ENCODE data around the gene KLHDC4.

The KLHDC4 gene

GRCh38 chr16:87713451-87714229, 52.1 kb downstream of the KLHDC4 start:
- no peak for DNase-seq (ENCODE audit: low read depth)

GRCh38 chr16:87712184-87712762, 53.5 kb downstream of the KLHDC4 start:
- no peak for TF ChIP-seq CTCF (IDR thresholded peaks at IDR 0.05; ENCODE audit: insufficient read depth, low read depth, low read length, missing control alignments)
- H3K4me3 ChIP-seq (ENCODE audit: low read depth, low read length): no peak overlapping the region
- DNase-seq (ENCODE audit: low read depth): no peak

More at GRCh38 chr16:87713451-87714229, 52.1 kb downstream of the KLHDC4 start:
- no peak overlapping the region for H3K4me3 ChIP-seq (ENCODE audit: low read depth, low read length)
- TF ChIP-seq CTCF (IDR thresholded peaks at IDR 0.05; ENCODE audit: insufficient read depth, low read depth, low read length, missing control alignments): no peak

- no peak for TF ChIP-seq CTCF (IDR thresholded peaks at IDR 0.05; ENCODE audit: insufficient read depth, low read depth, low read length, missing control alignments)
- no peak for DNase-seq (ENCODE audit: low read depth)
- H3K4me3 ChIP-seq (ENCODE audit: low read depth, low read length): no peak overlapping the region
Measured at GRCh38 chr16:87710887-87711286, 54.9 kb downstream of the KLHDC4 start.

- no peak overlapping the region for H3K4me3 ChIP-seq (ENCODE audit: low read depth, low read length)
- DNase-seq (ENCODE audit: low read depth): no peak
- no peak for TF ChIP-seq CTCF (IDR thresholded peaks at IDR 0.05; ENCODE audit: insufficient read depth, low read depth, low read length, missing control alignments)
Measured at GRCh38 chr16:87709677-87710076, 56.1 kb downstream of the KLHDC4 start.

- no peak for TF ChIP-seq CTCF (IDR thresholded peaks at IDR 0.05; ENCODE audit: insufficient read depth, low read depth, low read length, missing control alignments)
- DNase-seq (ENCODE audit: low read depth): no peak
- H3K4me3 ChIP-seq (ENCODE audit: low read depth, low read length): no peak overlapping the region
Measured at GRCh38 chr16:87708881-87709638, 56.7 kb downstream of the KLHDC4 start.

GRCh38 chr16:87707714-87708580, 57.8 kb downstream of the KLHDC4 start:
- no peak for DNase-seq (ENCODE audit: low read depth)
- TF ChIP-seq CTCF (IDR thresholded peaks at IDR 0.05; ENCODE audit: insufficient read depth, low read depth, low read length, missing control alignments): no peak
- H3K4me3 ChIP-seq (ENCODE audit: low read depth, low read length): no peak overlapping the region

Data from GM12865 (cell line).